Measurements from ENCODE around the gene ADAMTSL3. TPM values are rescaled to one million over a fixed set of nuclear protein-coding genes. Genes with fewer than 3 reads are reported as not detected.
"Not testable (repeated sequence)": the region's sequence is repeated elsewhere in the genome, so short reads cannot be mapped to it uniquely, and the experiment has no call there.

ADAMTSL3 gene
- total and polyA plus RNA-seq, 2 experiments from 2014 or later, result 0.61 to 0.87 TPM

DNA sequence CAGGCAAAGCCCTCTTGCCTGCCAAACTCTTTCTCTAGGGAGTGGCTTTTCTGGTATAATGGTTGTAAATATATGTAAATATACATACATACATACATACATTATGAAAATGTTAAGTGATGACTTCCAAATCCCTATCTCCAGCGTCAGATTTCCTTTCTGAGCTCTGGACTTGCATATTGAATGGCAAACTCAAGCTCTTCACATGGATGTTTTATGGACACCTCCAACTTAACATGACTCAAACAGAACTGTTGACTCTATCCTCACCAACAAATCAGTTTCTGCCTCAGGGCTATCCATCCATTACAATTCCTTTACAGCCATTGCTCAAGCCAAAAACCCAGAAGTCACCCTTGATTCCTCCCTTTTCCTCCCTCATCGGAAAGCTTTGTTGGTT lies 45.1 kb downstream of the ADAMTSL3 start (continued):
- TF ChIP-seq, protein P1, sequence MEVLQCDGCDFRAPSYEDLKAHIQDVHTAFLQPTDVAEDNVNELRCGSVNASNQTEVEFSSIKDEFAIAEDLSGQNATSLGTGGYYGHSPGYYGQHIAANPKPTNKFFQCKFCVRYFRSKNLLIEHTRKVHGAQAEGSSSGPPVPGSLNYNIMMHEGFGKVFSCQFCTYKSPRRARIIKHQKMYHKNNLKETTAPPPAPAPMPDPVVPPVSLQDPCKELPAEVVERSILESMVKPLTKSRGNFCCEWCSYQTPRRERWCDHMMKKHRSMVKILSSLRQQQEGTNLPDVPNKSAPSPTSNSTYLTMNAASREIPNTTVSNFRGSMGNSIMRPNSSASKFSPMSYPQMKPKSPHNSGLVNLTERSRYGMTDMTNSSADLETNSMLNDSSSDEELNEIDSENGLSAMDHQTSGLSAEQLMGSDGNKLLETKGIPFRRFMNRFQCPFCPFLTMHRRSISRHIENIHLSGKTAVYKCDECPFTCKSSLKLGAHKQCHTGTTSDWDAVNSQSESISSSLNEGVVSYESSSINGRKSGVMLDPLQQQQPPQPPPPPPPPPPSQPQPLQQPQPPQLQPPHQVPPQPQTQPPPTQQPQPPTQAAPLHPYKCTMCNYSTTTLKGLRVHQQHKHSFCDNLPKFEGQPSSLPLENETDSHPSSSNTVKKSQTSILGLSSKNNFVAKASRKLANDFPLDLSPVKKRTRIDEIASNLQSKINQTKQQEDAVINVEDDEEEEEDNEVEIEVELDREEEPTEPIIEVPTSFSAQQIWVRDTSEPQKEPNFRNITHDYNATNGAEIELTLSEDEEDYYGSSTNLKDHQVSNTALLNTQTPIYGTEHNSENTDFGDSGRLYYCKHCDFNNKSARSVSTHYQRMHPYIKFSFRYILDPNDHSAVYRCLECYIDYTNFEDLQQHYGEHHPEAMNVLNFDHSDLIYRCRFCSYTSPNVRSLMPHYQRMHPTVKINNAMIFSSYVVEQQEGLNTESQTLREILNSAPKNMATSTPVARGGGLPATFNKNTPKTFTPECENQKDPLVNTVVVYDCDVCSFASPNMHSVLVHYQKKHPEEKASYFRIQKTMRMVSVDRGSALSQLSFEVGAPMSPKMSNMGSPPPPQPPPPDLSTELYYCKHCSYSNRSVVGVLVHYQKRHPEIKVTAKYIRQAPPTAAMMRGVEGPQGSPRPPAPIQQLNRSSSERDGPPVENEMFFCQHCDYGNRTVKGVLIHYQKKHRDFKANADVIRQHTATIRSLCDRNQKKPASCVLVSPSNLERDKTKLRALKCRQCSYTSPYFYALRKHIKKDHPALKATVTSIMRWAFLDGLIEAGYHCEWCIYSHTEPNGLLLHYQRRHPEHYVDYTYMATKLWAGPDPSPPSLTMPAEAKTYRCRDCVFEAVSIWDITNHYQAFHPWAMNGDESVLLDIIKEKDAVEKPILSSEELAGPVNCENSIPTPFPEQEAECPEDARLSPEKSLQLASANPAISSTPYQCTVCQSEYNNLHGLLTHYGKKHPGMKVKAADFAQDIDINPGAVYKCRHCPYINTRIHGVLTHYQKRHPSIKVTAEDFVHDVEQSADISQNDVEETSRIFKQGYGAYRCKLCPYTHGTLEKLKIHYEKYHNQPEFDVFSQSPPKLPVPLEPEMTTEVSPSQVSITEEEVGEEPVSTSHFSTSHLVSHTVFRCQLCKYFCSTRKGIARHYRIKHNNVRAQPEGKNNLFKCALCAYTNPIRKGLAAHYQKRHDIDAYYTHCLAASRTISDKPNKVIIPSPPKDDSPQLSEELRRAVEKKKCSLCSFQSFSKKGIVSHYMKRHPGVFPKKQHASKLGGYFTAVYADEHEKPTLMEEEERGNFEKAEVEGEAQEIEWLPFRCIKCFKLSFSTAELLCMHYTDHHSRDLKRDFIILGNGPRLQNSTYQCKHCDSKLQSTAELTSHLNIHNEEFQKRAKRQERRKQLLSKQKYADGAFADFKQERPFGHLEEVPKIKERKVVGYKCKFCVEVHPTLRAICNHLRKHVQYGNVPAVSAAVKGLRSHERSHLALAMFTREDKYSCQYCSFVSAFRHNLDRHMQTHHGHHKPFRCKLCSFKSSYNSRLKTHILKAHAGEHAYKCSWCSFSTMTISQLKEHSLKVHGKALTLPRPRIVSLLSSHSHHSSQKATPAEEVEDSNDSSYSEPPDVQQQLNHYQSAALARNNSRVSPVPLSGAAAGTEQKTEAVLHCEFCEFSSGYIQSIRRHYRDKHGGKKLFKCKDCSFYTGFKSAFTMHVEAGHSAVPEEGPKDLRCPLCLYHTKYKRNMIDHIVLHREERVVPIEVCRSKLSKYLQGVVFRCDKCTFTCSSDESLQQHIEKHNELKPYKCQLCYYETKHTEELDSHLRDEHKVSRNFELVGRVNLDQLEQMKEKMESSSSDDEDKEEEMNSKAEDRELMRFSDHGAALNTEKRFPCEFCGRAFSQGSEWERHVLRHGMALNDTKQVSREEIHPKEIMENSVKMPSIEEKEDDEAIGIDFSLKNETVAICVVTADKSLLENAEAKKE (CRISPR knock-in tag; IDR thresholded peaks at IDR 0.05), result no peak
- TF ChIP-seq CREB1 (CRISPR knock-in tag; IDR thresholded peaks at IDR 0.05; ENCODE audit: low read depth) (no peak), NANOG (IDR thresholded peaks at IDR 0.05; ENCODE audit: borderline replicate concordance) (no peak)

DNA sequence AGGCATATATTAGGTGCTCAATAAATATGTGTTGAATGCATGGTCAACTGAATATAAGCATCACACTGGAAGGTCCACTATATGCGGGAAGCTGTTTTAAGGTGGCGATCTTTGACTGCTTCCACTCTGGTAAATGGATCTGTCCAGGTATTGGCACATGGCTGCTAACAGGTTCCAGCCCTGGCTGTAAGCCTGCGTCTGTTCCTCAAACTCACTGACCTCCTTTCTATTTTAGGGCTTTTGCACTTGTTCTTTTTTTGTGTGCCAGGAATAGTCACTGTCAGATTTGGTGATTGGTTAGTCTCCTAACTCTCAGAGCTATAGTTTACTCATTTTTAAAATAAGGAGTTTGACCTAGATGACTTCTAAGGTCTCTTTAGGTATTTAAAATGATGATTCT lies 46.2 kb downstream of the ADAMTSL3 start:
- ATAC-seq, result no peak
- no peaks in the 10 kb centered on the region for H3K27me3 Mint-ChIP-seq (ENCODE audit: insufficient read depth, low read depth, poor library complexity)
- Histone ChIP-seq H4K20me1 (replicated peaks; ENCODE audit: insufficient read depth) (no peaks in the 10 kb centered on the region), H3K27me3 (ENCODE audit: insufficient read depth) (no peaks in the 10 kb centered on the region), H3F3A (replicated peaks; ENCODE audit: low read depth) (no peaks in the 10 kb centered on the region), H3K4me1 (ENCODE audit: insufficient read depth) (no peaks in the 10 kb centered on the region), H3K4me2 (no peak overlapping the region), H3K4me3 (no peak overlapping the region), H3K36me3 (ENCODE audit: insufficient read depth) (no peaks in the 10 kb centered on the region), H3K79me2 (replicated peaks; ENCODE audit: insufficient read depth) (no peaks in the 10 kb centered on the region), H3K9me2 (ENCODE audit: insufficient read depth) (peaks cover 13% of the 10 kb centered on the region), H2AFZ (no peak overlapping the region), H3K27ac (ENCODE audit: low read depth) (no peak overlapping the region)
- TF ChIP-seq, protein P1 (CRISPR knock-in tag; IDR thresholded peaks at IDR 0.05), result no peak
- TF ChIP-seq POLR2AphosphoS5 (IDR thresholded peaks at IDR 0.05; ENCODE audit: low read depth) (no peak), ZNF114 (CRISPR knock-in tag; IDR thresholded peaks at IDR 0.05) (no peak)
- no peak overlapping the region for H3K27ac Mint-ChIP-seq
- no peak for DNase-seq (ENCODE audit: low spot score)
- H3K4me1 Mint-ChIP-seq, result peaks cover 8% of the 10 kb centered on the region; the same call in 2 of the 3 replicates
- H3K4me3 Mint-ChIP-seq, result no peak overlapping the region
- H3K9me3 Mint-ChIP-seq, result peaks cover 19% of the 10 kb centered on the region
- no peaks in the 10 kb centered on the region; the same call in 2 of the 3 replicates for H3K36me3 Mint-ChIP-seq (ENCODE audit: low read depth)

DNA sequence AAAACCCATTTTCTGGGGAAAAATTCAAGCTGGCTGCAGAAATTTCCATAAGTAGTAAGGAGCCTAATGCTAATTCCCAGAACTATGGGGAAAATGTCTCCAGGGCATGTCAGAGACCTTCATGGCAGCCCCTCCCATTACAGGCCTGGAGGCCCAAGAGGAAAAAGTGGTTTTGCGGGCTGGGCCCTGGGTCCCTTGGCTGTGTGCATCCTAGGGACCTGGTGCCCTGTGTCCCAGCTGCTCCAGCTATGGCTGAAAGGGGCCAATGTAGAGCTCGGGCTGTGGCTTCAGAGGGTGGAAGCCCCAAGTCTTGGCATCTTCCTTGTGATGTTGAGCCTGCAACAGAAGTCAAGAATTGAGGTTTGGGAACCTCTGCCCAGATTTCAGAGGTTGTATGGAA lies 48.4 kb downstream of the ADAMTSL3 start:
- H2AFZ ChIP-seq; H3K4me1 Mint-ChIP-seq; H3K27ac Mint-ChIP-seq; H3K27me3 ChIP-seq (ENCODE audit: insufficient read depth); DNase-seq (ENCODE audit: low spot score); H3F3A ChIP-seq (replicated peaks; ENCODE audit: low read depth); H3K4me3 ChIP-seq; H3K36me3 Mint-ChIP-seq (ENCODE audit: low read depth); H3K4me3 Mint-ChIP-seq; H4K20me1 ChIP-seq (replicated peaks; ENCODE audit: insufficient read depth); H3K4me1 ChIP-seq (ENCODE audit: insufficient read depth); ATAC-seq; H3K36me3 ChIP-seq (ENCODE audit: insufficient read depth); H3K4me2 ChIP-seq; H3K79me2 ChIP-seq (replicated peaks; ENCODE audit: insufficient read depth); H3K27ac ChIP-seq (ENCODE audit: low read depth); H3K27me3 Mint-ChIP-seq (ENCODE audit: insufficient read depth, low read depth, poor library complexity): not testable (repeated sequence)
- H3K9me3 Mint-ChIP-seq, result peaks cover 19% of the 10 kb centered on the region
- H3K9me2 ChIP-seq (ENCODE audit: insufficient read depth), result peaks cover 12% of the 10 kb centered on the region
